K562 (cell line): ENCODE data around the gene ITGA7. TPM values are rescaled to one million over a fixed set of nuclear protein-coding genes. Genes with fewer than 3 reads are reported as not detected.

Experiments
- ATAC-seq: fragments of 200-7000 bp; cut with Tn5 transposase; 3 replicates; pipeline ENCODE4 v1.9.1; 2020; ENCODE audit warnings: moderate library complexity
- Bru-seq: library from RNA; stranded (reverse); fragments of 400-500 nt; gene quantifications from one replicate; lab custom pipeline; 2021; lab: Mats Ljungman, UMichigan
- BruChase-seq, 2 experiments: library from RNA; stranded (reverse); fragments of 400-500 nt; gene quantifications; one replicate each; lab custom pipeline; 2021; lab: Mats Ljungman, UMichigan
- BruUV-seq: library from RNA; stranded (reverse); fragments of 400-500 nt; replicated peaks from 2 replicates; lab custom pipeline; 2021; lab: Mats Ljungman, UMichigan
- CTCF ChIA-PET: fragments of 300-600 bp; formaldehyde crosslinking; extraction: SDS; loops from one replicate; lab custom pipeline; 2021; ENCODE audit warnings: low intra/inter-chr PET ratio; lab: Yijun Ruan, JAX
- POLR2A ChIA-PET: fragments of 300-600, 350-650 bp; sonication (Branson Sonifier 250); formaldehyde crosslinking; extraction: SDS; loops from one replicate; lab custom pipeline; 2021; ENCODE audit warnings: antibody characterized with exemption, inconsistent platforms; lab: Yijun Ruan, JAX
- DNase-seq, 4 experiments: peaks; one replicate each; pipeline versions ENCODE4 v3.0.0 to v3.0.0-alpha.2; 2011 to 2018; ENCODE audit warnings: low spot score in 3 of 4, mixed read lengths in 3 of 4; ENCODE audit errors: extremely low read depth in 1 of 4
- FAIRE-seq: peaks from 2 replicates; lab custom pipeline; 2011; peaks lifted over from hg19 to GRCh38; lab: Jason Lieb, UNC
- H2AFZ ChIP-seq: 2 replicates; pipeline ENCODE4 v1.6.0; 2011; ENCODE audit warnings: low read depth, low read length, control low read depth, inconsistent platforms
- H3K27ac ChIP-seq: fragments of 200-600 bp; 3 replicates; pipeline ENCODE4 v1.8.0; 2011; ENCODE audit warnings: low read depth, mild to moderate bottlenecking, control low read depth, inconsistent platforms, low read length, moderate library complexity, mixed read lengths; ENCODE audit errors: extremely low read depth
- H3K27me3 ChIP-seq, 2 experiments: fragments of 300-600 bp in 1 of 2; 2 replicates in 1 of 2; 3 replicates in 1 of 2; pipeline versions ENCODE4 v1.6.0 to v1.8.0; 2011; ENCODE audit warnings: inconsistent platforms in 2 of 2, low read length in 2 of 2, mild to moderate bottlenecking in 1 of 2, mixed read lengths in 1 of 2, moderate library complexity in 1 of 2; ENCODE audit not compliant: control insufficient read depth in 2 of 2, insufficient read depth in 2 of 2
- H3K36me3 ChIP-seq: fragments of 300-600 bp; 3 replicates; pipeline ENCODE4 v1.8.0; 2011; ENCODE audit warnings: mild to moderate bottlenecking, low read length, inconsistent platforms; ENCODE audit not compliant: control insufficient read depth, insufficient read depth
- H3K4me1 ChIP-seq, 2 experiments: fragments of 200-600 bp in 1 of 2; replicated peaks in 1 of 2; 2 replicates in 1 of 2; 3 replicates in 1 of 2; pipeline versions ENCODE4 v1.5.1 to v1.8.0; 2011; ENCODE audit warnings: inconsistent platforms in 2 of 2, low read length in 2 of 2, mild to moderate bottlenecking in 1 of 2, mixed read lengths in 1 of 2, moderate library complexity in 1 of 2; ENCODE audit not compliant: control insufficient read depth in 2 of 2, insufficient read depth in 2 of 2
- H3K4me2 ChIP-seq: 2 replicates; pipeline ENCODE4 v1.6.1; 2011; ENCODE audit warnings: low read length, control low read depth, inconsistent platforms, mixed read lengths; ENCODE audit not compliant: insufficient read depth
- H3K4me3 ChIP-seq: fragments of 200-600 bp; sonication (generic), shearing (Covaris generic); 2 replicates; pipeline ENCODE4 v1.5.1; 2016; ENCODE audit warnings: control low read depth, inconsistent platforms
- H3K79me2 ChIP-seq: fragments of 200-600 bp; 3 replicates; pipeline ENCODE4 v1.8.0; 2011; ENCODE audit warnings: low read length, inconsistent platforms; ENCODE audit not compliant: control insufficient read depth, insufficient read depth
- H3K9ac ChIP-seq, 2 experiments: 2 replicates each; pipeline versions ENCODE4 v1.6.0 to v1.6.1; 2011; ENCODE audit warnings: low read depth in 2 of 2, low read length in 2 of 2, control low read depth in 1 of 2, inconsistent platforms in 1 of 2, mild to moderate bottlenecking in 1 of 2, mixed read lengths in 1 of 2; ENCODE audit not compliant: insufficient read depth in 1 of 2
- H3K9me1 ChIP-seq: one replicate; pipeline ENCODE4 v1.6.0; 2011; ENCODE audit warnings: inconsistent platforms, mild to moderate bottlenecking, low read length, moderate library complexity; ENCODE audit not compliant: control insufficient read depth, insufficient read depth
- H3K9me3 ChIP-seq: replicated peaks from 2 replicates; pipeline ENCODE4 v1.5.1; 2011; ENCODE audit warnings: low read depth, low read length, inconsistent platforms; ENCODE audit not compliant: control insufficient read depth, insufficient read depth
- H4K20me1 ChIP-seq: replicated peaks from 2 replicates; pipeline ENCODE4 v1.6.1; 2011; ENCODE audit warnings: low read length, inconsistent platforms, mixed read lengths; ENCODE audit not compliant: control insufficient read depth, insufficient read depth
- KDM1A ChIP-seq, 2 experiments: fragments of 450-650 bp; IDR thresholded peaks; 2 replicates each; pipeline ENCODE4 v1.6.1; 2016; ENCODE audit warnings: mild to moderate bottlenecking in 2 of 2
- YY1 ChIP-seq, 3 experiments: IDR thresholded peaks; 2 replicates each; pipeline ENCODE4 v1.6.1; 2011; ENCODE audit warnings: low read length in 2 of 3, mild to moderate bottlenecking in 2 of 3, moderate library complexity in 2 of 3, borderline replicate concordance in 1 of 3, control low read depth in 1 of 3, low read depth in 1 of 3; ENCODE audit not compliant: insufficient read depth in 3 of 3, insufficient replicate concordance in 2 of 3, control insufficient read depth in 1 of 3, insufficient read length in 1 of 3; ENCODE audit errors: extremely low read depth in 1 of 3
- WGBS: fragments of 100-300 bp; shearing (Covaris generic); methylation state at CpG from one replicate; pipeline ENCODE4 v1.1.6; 2016; ENCODE audit warnings: low coverage, mixed read lengths; ENCODE audit not compliant: insufficient coverage; ENCODE audit errors: missing lambda C conversion rate; 5-methylcytosine and 5-hydroxymethylcytosine counted together
- in situ Hi-C: fragments of 300-500 bp; cut with MboI; formaldehyde crosslinking; loops from 4 replicates; pipeline ENCODE4 v1.15.0; 2018; ENCODE audit warnings: inconsistent platforms, mixed read lengths
- intact Hi-C: fragments of 100-400 bp; cut with micrococcal nuclease; formaldehyde crosslinking; loops from 2 replicates; pipeline ENCODE4 v1.14.2; 2022
- long read RNA-seq, 3 experiments: library from polyadenylated mRNA in 2 of 3; library from RNA in 1 of 3; unstranded in 2 of 3; stranded (forward) in 1 of 3; transcript quantifications; one replicate each; pipeline ENCODE4 v2.0.0, GENCODE V29; 2019 to 2022
- polyA minus RNA-seq, 3 experiments: library from RNA; depleted of rRNA, polyadenylated mRNA; stranded (reverse); fragments of >200 nt; gene quantifications; 2 replicates each; pipeline ENCODE4 v1.2.3, GENCODE V29; 2011
- polyA plus RNA-seq, 8 experiments: library from polyadenylated mRNA; depleted of rRNA in 4 of 8; stranded (reverse) in 5 of 8; unstranded in 3 of 8; fragments of >200 nt; fragmentation: Nextera tagmentation in 2 of 8; fragmentation: Illumina TruSeq in 1 of 8; extraction: Ambion mirVana in 2 of 8; extraction: Trizol in 1 of 8; gene quantifications; 2 replicates each; pipeline versions ENCODE4 v1.2.1 to v1.2.3, GENCODE V29; 2011 to 2014; ENCODE audit warnings: inconsistent platforms in 1 of 8, missing spikeins in 1 of 8
- total RNA-seq, 7 experiments: library from RNA; depleted of rRNA in 6 of 7; stranded (reverse); fragments of >200 nt in 6 of 7; fragmentation: Illumina TruSeq in 2 of 7; extraction: Trizol in 2 of 7; gene quantifications; 2 replicates each; pipeline versions ENCODE4 v1.2.1 to v1.2.3, GENCODE V29; 2011 to 2021; ENCODE audit warnings: low replicate concordance in 1 of 7
- TF ChIP-seq, protein P1 (sequence below): fragments of 450-650 bp; IDR thresholded peaks from 2 replicates; pipeline ENCODE4 v1.6.1; 2018; ENCODE audit not compliant: partially characterized antibody
- TF ChIP-seq, protein P2 (sequence below): fragments of 250-450 bp; sonication (Bioruptor Pico); IDR thresholded peaks from 2 replicates; pipeline ENCODE4 v1.4.0; 2020

Gene ITGA7, protein sequence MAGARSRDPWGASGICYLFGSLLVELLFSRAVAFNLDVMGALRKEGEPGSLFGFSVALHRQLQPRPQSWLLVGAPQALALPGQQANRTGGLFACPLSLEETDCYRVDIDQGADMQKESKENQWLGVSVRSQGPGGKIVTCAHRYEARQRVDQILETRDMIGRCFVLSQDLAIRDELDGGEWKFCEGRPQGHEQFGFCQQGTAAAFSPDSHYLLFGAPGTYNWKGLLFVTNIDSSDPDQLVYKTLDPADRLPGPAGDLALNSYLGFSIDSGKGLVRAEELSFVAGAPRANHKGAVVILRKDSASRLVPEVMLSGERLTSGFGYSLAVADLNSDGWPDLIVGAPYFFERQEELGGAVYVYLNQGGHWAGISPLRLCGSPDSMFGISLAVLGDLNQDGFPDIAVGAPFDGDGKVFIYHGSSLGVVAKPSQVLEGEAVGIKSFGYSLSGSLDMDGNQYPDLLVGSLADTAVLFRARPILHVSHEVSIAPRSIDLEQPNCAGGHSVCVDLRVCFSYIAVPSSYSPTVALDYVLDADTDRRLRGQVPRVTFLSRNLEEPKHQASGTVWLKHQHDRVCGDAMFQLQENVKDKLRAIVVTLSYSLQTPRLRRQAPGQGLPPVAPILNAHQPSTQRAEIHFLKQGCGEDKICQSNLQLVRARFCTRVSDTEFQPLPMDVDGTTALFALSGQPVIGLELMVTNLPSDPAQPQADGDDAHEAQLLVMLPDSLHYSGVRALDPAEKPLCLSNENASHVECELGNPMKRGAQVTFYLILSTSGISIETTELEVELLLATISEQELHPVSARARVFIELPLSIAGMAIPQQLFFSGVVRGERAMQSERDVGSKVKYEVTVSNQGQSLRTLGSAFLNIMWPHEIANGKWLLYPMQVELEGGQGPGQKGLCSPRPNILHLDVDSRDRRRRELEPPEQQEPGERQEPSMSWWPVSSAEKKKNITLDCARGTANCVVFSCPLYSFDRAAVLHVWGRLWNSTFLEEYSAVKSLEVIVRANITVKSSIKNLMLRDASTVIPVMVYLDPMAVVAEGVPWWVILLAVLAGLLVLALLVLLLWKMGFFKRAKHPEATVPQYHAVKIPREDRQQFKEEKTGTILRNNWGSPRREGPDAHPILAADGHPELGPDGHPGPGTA
- 5.3 and 10.3 TPM in 2 replicates for total RNA-seq (2011; cell fraction: chromatin; rRNA removed; ENCODE audit: low replicate concordance)
- 6.2 and 6.7 TPM in 2 replicates for total RNA-seq (2011; cell fraction: nucleolus; rRNA removed)
- total RNA-seq (2011; cell fraction: nucleoplasm; rRNA removed), result 7.4 and 7.6 TPM in 2 replicates
- 0.18 and 0.57 TPM in 2 replicates for total RNA-seq (2014; rRNA removed)
- total RNA-seq (2014; rRNA removed; fragmentation: Illumina TruSeq; extraction: Trizol), result 0.41 and 0.55 TPM in 2 replicates
- total RNA-seq (2015; rRNA removed; fragmentation: Illumina TruSeq; extraction: Trizol), result 0.53 and 0.58 TPM in 2 replicates
- total RNA-seq (2021), result 1.9 and 2.3 TPM in 2 replicates
- 0.67 and 1.6 TPM in 2 replicates for polyA plus RNA-seq (2011; rRNA removed)
- polyA plus RNA-seq (2011; cell fraction: cytosol; rRNA removed), result 0.89 and 0.93 TPM in 2 replicates
- 12.9 and 17.7 TPM in 2 replicates for polyA plus RNA-seq (2011; cell fraction: nucleus; rRNA removed)
- 1.0 and 2.6 TPM in 2 replicates for polyA plus RNA-seq (2012)
- 1.1 and 1.4 TPM in 2 replicates for polyA plus RNA-seq (2014; fragmentation: Illumina TruSeq; extraction: Trizol)
- polyA plus RNA-seq (2014; fragmentation: Nextera tagmentation; extraction: Ambion mirVana), result under 1 TPM in 1 of 2 experiments, not detected in 1; 0.11 TPM
- 0.54 and 0.96 TPM in 2 replicates for polyA plus RNA-seq (2014; rRNA removed)
- 0.46 and 0.57 TPM in 2 replicates for polyA minus RNA-seq (2011; rRNA and poly(A)+ RNA removed)
- polyA minus RNA-seq (2011; cell fraction: cytosol; rRNA and poly(A)+ RNA removed), result not detected in 2 replicates
- 1.6 and 2.3 TPM in 2 replicates for polyA minus RNA-seq (2011; cell fraction: nucleus; rRNA and poly(A)+ RNA removed)
- percentile 27 among the genes with signal in this experiment for Bru-seq, nascent RNA
- percentile 19 among the genes with signal in this experiment for BruChase-seq, experiment 1, labeled RNA remaining after a 2-hour chase
- BruChase-seq, experiment 2, labeled RNA remaining after a 6-hour chase, result percentile 24 among the genes with signal in this experiment
- long read RNA-seq, experiment 1, partial matches to known transcripts, result 1 of 1 reads
- long read RNA-seq, experiment 1, other reads (novel, unspliced or antisense), result 0 of 1 reads
- long read RNA-seq, experiment 2, partial matches to known transcripts, result 1 of 1 reads
- long read RNA-seq, experiment 2, other reads (novel, unspliced or antisense), result 0 of 1 reads
- long read RNA-seq, experiment 3, result 0 reads

DNA sequence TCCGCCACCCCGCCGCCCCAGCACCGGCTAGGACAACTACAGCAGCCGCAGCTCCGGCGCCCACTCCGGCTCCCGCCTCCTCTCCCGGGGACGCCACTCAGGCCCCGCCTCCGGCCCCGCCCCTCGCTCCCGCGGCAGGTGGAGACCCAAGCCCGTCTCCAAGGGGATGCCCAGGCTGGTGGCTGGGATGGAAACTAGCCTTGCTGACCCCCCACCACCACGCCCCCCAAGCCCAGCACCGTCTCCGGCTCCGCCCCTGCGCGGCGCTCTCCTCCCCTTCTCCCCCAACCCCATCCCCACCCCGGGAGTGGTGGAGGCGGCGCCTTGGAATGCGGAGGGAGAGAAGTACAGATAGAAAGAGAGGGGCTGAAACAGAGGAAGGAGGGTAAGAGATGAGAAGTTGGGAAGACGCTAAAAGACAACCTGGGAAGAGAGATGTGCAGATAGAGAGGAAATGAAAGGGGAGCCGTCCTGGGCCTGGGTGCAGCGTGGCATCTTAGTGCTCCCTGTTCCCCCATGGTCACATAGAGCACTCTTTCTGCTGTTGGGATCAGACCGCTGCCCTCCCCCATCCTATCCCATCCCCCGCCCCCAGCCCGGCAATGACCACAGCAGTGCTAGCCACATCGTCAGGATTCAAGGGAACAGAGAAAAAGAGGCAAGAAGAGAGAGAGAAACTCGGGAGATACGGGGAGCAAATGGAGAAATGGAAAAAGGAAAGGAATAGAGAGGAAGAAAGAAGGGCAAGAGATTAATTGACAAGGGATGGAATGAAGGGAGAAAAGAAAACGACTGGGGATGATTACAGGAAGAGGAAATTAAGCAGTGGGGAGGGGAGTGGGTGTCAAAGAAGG is at the start of gene ITGA7:
ITGA7 (minus strand) TSS at position 64 of the 854 bp plus-strand sequence. CDS start 222 bp downstream, outside the sequence.
- POLR2A ChIA-PET, result interaction anchor here (0.6 kb wide), 1 partner anchor 410 kb away, joined by 3 read pairs; the partner anchor contains the start of gene ZC3H10
- DNase-seq, result peak; percentile 60 to 86 (median 77)
- peak; percentile 80 for ATAC-seq
- H3K36me3 ChIP-seq, result no peaks in the 10 kb centered on the region
- no peaks in the 10 kb centered on the region for H3K9me3 ChIP-seq
- peaks cover under 1% of the 10 kb centered on the region for H3K9me1 ChIP-seq
- peak within 1 kb of the TSS; percentile 37 for H3K4me3 ChIP-seq
- WGBS, result 5% methylated on average over 9 of the region's 39 CpGs
- H4K20me1 ChIP-seq, result no peaks in the 10 kb centered on the region; the same call in 1 of the 2 replicates
- CTCF ChIA-PET, result no interaction called here
- FAIRE-seq, result no peak
- peaks cover 13 to 18% of the 10 kb centered on the region in 2 experiments; a peak in 4 of 5 replicates for H3K4me1 ChIP-seq
- H2AFZ ChIP-seq, result no peak within 1 kb of the TSS; the same call in 1 of the 2 replicates
- peak within 1 kb of the TSS in 1 of 2 experiments; percentile 87; a peak in 2 of 4 replicates for H3K9ac ChIP-seq
- H3K27ac ChIP-seq, result no peak within 1 kb of the TSS
- in situ Hi-C loops, result no loop called here
- BruUV-seq, result no TSS peak
- no peaks in the 10 kb centered on the region for H3K79me2 ChIP-seq
- H3K4me2 ChIP-seq, result peak within 1 kb of the TSS; percentile 59
- H3K27me3 ChIP-seq, result peaks cover 19 to 23% of the 10 kb centered on the region in 2 experiments
- intact Hi-C loops, result loop anchor here (2.0 kb wide), 1 partner anchor 27 kb away; a partner anchor contains a TSS
- TF ChIP-seq KDM1A (IDR thresholded peaks at IDR 0.05), result 0 out of 4 replicates have a peak, but pooled peaks of 1 of the 2 experiments have one; percentile 5
- TF ChIP-seq, protein P1, sequence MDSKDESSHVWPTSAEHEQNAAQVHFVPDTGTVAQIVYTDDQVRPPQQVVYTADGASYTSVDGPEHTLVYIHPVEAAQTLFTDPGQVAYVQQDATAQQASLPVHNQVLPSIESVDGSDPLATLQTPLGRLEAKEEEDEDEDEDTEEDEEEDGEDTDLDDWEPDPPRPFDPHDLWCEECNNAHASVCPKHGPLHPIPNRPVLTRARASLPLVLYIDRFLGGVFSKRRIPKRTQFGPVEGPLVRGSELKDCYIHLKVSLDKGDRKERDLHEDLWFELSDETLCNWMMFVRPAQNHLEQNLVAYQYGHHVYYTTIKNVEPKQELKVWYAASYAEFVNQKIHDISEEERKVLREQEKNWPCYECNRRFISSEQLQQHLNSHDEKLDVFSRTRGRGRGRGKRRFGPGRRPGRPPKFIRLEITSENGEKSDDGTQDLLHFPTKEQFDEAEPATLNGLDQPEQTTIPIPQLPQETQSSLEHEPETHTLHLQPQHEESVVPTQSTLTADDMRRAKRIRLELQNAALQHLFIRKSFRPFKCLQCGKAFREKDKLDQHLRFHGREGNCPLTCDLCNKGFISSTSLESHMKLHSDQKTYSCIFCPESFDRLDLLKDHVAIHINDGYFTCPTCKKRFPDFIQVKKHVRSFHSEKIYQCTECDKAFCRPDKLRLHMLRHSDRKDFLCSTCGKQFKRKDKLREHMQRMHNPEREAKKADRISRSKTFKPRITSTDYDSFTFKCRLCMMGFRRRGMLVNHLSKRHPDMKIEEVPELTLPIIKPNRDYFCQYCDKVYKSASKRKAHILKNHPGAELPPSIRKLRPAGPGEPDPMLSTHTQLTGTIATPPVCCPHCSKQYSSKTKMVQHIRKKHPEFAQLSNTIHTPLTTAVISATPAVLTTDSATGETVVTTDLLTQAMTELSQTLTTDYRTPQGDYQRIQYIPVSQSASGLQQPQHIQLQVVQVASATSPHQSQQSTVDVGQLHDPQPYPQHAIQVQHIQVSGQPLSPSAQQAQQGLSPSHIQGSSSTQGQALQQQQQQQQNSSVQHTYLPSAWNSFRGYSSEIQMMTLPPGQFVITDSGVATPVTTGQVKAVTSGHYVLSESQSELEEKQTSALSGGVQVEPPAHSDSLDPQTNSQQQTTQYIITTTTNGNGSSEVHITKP, result peak; percentile 59
- TF ChIP-seq, protein P2, sequence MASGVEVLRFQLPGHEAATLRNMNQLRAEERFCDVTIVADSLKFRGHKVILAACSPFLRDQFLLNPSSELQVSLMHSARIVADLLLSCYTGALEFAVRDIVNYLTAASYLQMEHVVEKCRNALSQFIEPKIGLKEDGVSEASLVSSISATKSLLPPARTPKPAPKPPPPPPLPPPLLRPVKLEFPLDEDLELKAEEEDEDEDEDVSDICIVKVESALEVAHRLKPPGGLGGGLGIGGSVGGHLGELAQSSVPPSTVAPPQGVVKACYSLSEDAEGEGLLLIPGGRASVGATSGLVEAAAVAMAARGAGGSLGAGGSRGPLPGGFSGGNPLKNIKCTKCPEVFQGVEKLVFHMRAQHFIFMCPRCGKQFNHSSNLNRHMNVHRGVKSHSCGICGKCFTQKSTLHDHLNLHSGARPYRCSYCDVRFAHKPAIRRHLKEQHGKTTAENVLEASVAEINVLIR (CRISPR knock-in tag), result no peak
- TF ChIP-seq YY1 (IDR thresholded peaks at IDR 0.05; ENCODE audit: borderline replicate concordance in 1 of 3, control insufficient read depth in 1 of 3, extremely low read depth in 1 of 3, insufficient read depth in 3 of 3, insufficient read length in 1 of 3, insufficient replicate concordance in 2 of 3, low read depth in 1 of 3, low read length in 2 of 3), result peak in 1 of 3 experiments; percentile 11
